IgD-negative memory B cell (primary cell): ENCODE data around the gene UCN3. TPM values are rescaled to one million over a fixed set of nuclear protein-coding genes. Genes with fewer than 3 reads are reported as not detected.
"Not testable (repeated sequence)": the region's sequence is repeated elsewhere in the genome, so short reads cannot be mapped to it uniquely, and the experiment has no call there.

ENCODE experiments used
- H3K27ac Mint-ChIP-seq, 3 donors: one replicate each; pipeline ENCODE4 v1.8.0; 2020 to 2022; ENCODE audit warnings: mild to moderate bottlenecking in 3 of 3, mixed read lengths in 3 of 3, moderate library complexity in 1 of 3
- H3K27me3 Mint-ChIP-seq: one replicate; pipeline ENCODE4 v1.8.0; 2021; ENCODE audit warnings: mixed read lengths
- H3K36me3 Mint-ChIP-seq: one replicate; pipeline ENCODE4 v1.8.0; 2020; ENCODE audit warnings: mild to moderate bottlenecking, mixed read lengths
- H3K4me1 Mint-ChIP-seq, 3 donors: one replicate each; pipeline ENCODE4 v1.8.0; 2020 to 2022; ENCODE audit warnings: mixed read lengths in 3 of 3, mild to moderate bottlenecking in 1 of 3
- H3K4me3 Mint-ChIP-seq, 4 donors: one replicate each; pipeline ENCODE4 v1.8.0; 2020 to 2022; ENCODE audit warnings: mild to moderate bottlenecking in 4 of 4, mixed read lengths in 4 of 4, moderate library complexity in 3 of 4
- H3K9me3 Mint-ChIP-seq, 3 donors: one replicate each; pipeline ENCODE4 v1.8.0; 2020 to 2021; ENCODE audit warnings: mixed read lengths in 3 of 3, mild to moderate bottlenecking in 1 of 3
- polyA plus RNA-seq: library from polyadenylated mRNA; unstranded; fragments of 300-500 nt; fragmentation: Illumina TruSeq; gene quantifications from one replicate; pipeline ENCODE4 v1.2.3, GENCODE V29; 2021

UCN3 gene
- polyA plus RNA-seq, 1 donor from 2014 or later, result not detected

DNA sequence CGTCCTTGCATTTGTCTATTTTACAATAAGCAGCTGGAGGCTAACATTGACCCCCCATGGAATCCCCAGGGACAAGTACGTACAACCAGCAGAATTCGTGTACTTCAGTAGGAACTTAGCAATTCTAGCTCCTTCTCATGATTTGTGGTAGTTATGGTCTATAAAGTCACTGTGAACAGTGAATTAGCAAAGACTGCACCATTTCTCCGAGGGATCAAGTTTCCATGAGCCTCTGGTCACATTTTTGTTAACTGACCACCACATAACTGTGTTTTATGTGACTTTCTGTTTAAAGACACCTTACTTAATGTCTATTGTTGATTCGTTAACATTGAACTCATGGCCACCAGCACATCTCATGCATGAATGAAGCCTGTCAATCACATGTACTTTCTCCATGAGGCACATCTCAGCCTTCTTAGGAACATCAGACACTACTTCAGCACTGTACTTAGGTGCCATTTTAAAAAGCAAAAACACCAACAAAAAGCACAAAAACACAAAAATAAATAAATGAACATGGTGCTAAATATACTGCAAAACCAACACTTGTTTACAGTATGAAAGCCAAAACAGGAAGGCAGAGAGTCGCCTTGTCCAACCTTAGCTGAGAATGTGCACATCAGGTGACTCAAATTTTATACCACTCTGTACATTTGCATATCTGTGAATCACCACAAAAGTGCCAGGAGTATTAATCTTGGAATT lies 9.0 kb upstream of the UCN3 start:
- Mint-ChIP-seq H3K27ac (no peak overlapping the region), H3K4me1 (no peaks in the 10 kb centered on the region), H3K9me3 (peaks cover 0 to 2% (median 0%) of the 10 kb centered on the region in 3 donors)

GRCh38 chr10:5356302-5356763 lies 8.4 kb upstream of the UCN3 start:
- Mint-ChIP-seq H3K4me3 (peak overlapping the region in 1 of 4 donors; percentile 47), H3K27me3 (peaks cover 5% of the 10 kb centered on the region), H3K27ac (no peak overlapping the region), H3K4me1 (no peaks in the 10 kb centered on the region), H3K9me3 (peaks cover 0 to 2% (median 0%) of the 10 kb centered on the region in 3 donors), H3K36me3 (no peaks in the 10 kb centered on the region)

More for the DNA sequence above, 9.0 kb upstream of the UCN3 start:
- H3K4me3 Mint-ChIP-seq, result peak overlapping the region in 1 of 4 donors; percentile 47
- H3K27me3 Mint-ChIP-seq, result peaks cover 4% of the 10 kb centered on the region
- no peaks in the 10 kb centered on the region for H3K36me3 Mint-ChIP-seq

DNA sequence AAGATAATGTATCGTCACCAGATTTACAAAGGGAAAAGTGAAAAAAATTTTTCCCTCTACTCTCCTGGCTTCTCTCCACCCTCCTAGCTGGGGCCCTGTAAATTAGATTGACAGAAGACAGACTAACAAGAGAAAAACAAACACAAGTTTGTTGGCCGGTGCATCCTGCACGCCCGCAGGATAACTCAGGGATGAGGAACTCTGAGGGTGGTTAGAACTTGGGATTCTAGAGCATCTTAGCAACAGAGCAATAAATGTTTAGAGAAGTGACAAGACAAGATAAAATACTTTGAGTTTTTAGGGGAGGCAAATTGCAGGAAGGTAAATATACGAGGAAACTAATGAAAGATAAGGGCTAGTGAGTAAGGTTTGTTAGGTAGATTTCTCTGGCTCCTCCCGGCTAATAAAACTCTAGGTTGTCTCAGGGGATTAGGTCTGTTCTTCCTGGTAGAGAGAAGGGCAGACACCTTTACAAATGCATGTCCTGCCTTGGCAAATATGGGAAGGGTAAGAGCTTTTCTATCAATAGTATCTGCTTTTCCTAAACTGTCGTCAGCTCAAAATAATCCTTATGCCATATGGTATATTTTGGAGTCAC lies 4.3 kb upstream of the UCN3 start:
- H3K4me1 Mint-ChIP-seq, result no peaks in the 10 kb centered on the region

DNA sequence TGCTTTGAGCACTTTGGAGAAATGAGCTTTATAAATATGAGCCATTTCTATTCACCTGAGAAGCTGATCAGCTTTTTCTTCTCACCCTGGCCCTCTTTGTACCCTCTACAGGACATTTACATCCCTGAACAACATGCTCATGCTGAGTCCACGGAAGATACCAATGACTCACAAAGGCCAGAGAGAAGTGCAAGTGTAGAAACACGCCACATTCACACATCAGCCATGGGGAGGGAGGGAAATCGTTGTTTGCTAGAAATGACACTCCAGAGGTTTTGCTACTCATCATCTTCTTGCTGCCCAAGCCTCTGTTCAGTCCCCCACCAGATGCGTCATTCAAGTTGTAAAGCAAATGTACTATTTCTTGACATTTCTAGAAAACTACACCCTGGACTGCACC lies 2.8 kb upstream of the UCN3 start:
- H3K27me3 Mint-ChIP-seq, result peaks cover 2% of the 10 kb centered on the region
- H3K27ac Mint-ChIP-seq, result no peak overlapping the region

More for the DNA sequence above, 4.3 kb upstream of the UCN3 start:
- Mint-ChIP-seq H3K9me3 (peaks cover 0 to 2% (median 0%) of the 10 kb centered on the region in 3 donors), H3K27ac (no peak overlapping the region), H3K4me3 (no peak overlapping the region), H3K36me3 (peaks cover 2% of the 10 kb centered on the region), H3K27me3 (peaks cover 2% of the 10 kb centered on the region)

GRCh38 chr10:5362873-5363272 lies 1.9 kb upstream of the UCN3 start:
- peaks cover 2% of the 10 kb centered on the region for H3K36me3 Mint-ChIP-seq
- peaks cover 4% of the 10 kb centered on the region for H3K27me3 Mint-ChIP-seq
- no peak overlapping the region for H3K27ac Mint-ChIP-seq
- H3K4me1 Mint-ChIP-seq, result no peaks in the 10 kb centered on the region
- no peaks in the 10 kb centered on the region for H3K9me3 Mint-ChIP-seq
- H3K4me3 Mint-ChIP-seq, result no peak overlapping the region

More for the DNA sequence above, 2.8 kb upstream of the UCN3 start:
- peaks cover 2% of the 10 kb centered on the region for H3K36me3 Mint-ChIP-seq
- H3K4me3 Mint-ChIP-seq, result no peak overlapping the region
- H3K4me1 Mint-ChIP-seq, result no peaks in the 10 kb centered on the region
- peaks cover 0 to 2% (median 0%) of the 10 kb centered on the region in 3 donors for H3K9me3 Mint-ChIP-seq

- Mint-ChIP-seq H3K27me3 (peaks cover 4% of the 10 kb centered on the region), H3K27ac (no peak overlapping the region), H3K4me1 (no peaks in the 10 kb centered on the region), H3K4me3 (no peak overlapping the region), H3K9me3 (no peaks in the 10 kb centered on the region), H3K36me3 (peaks cover 2% of the 10 kb centered on the region)
Observed at GRCh38 chr10:5364374-5364773, 392 bp upstream of the UCN3 start.

- Mint-ChIP-seq H3K27me3 (peaks cover 4% of the 10 kb centered on the region), H3K4me1 (no peaks in the 10 kb centered on the region), H3K27ac (no peak overlapping the region), H3K4me3 (no peak overlapping the region), H3K9me3 (peaks cover 0 to 4% (median under 1%) of the 10 kb centered on the region in 3 donors), H3K36me3 (peaks cover 2% of the 10 kb centered on the region)
Observed at GRCh38 chr10:5365928-5366327, 1.2 kb downstream of the UCN3 start.

- Mint-ChIP-seq H3K27me3 (peaks cover 4% of the 10 kb centered on the region), H3K4me1 (no peaks in the 10 kb centered on the region), H3K27ac (no peak overlapping the region), H3K4me3 (no peak overlapping the region), H3K9me3 (peaks cover 0 to 6% (median 2%) of the 10 kb centered on the region in 3 donors), H3K36me3 (peaks cover 2% of the 10 kb centered on the region)
Observed at GRCh38 chr10:5369362-5370158, 4.8 kb downstream of the UCN3 start.

DNA sequence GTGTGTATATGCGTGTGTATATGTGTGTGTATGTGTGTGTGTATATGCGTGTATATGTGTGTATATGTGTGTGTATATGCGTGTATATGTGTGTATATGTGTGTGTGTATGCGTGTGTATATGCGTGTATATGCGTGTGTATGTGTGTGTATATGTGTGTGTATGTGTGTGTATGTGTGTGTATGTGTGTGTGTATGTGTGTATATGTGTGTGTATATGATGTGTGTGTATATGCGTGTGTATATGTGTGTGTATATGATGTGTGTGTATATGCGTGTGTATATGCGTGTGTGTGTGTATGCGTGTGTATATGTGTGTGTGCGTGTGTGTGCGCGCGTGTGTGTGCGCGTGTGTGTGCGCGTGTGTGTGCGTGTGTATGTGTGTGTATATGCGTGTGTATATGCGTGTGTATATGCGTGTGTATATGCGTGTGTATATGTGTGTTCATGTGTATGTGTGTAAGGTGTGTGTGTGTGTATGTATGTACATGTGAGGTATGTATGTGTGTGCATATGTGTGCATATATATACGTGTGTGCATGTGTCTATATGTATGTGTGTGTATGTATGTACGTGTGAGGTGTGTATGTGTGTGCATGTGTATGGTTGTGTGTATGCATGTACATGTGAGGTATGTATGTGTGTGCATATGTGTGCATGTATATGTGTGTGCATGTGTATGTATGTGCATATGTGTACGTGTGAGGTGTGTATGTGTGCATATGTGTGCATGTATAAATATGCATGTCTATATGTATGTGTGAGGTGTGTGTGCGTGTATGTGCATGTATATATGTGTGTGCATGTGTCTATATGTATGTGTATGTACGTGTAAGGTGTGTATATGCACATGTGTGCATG lies 6.0 kb downstream of the UCN3 start:
- no peaks in the 10 kb centered on the region for H3K4me1 Mint-ChIP-seq
- peaks cover 4% of the 10 kb centered on the region for H3K27me3 Mint-ChIP-seq
- H3K36me3 Mint-ChIP-seq, result peaks cover 2% of the 10 kb centered on the region
- no peak overlapping the region for H3K4me3 Mint-ChIP-seq
- H3K27ac Mint-ChIP-seq, result no peak overlapping the region
- peaks cover 0 to 6% (median 2%) of the 10 kb centered on the region in 3 donors for H3K9me3 Mint-ChIP-seq

GRCh38 chr10:5373307-5373706 lies 8.5 kb downstream of the UCN3 start:
- H3K27me3 Mint-ChIP-seq, result peaks cover 5% of the 10 kb centered on the region
- peaks cover 0 to 6% (median 2%) of the 10 kb centered on the region in 3 donors for H3K9me3 Mint-ChIP-seq
- no peaks in the 10 kb centered on the region for H3K4me1 Mint-ChIP-seq
- no peak overlapping the region for H3K4me3 Mint-ChIP-seq
- H3K36me3 Mint-ChIP-seq, result peaks cover 2% of the 10 kb centered on the region
- H3K27ac Mint-ChIP-seq, result no peak overlapping the region

DNA sequence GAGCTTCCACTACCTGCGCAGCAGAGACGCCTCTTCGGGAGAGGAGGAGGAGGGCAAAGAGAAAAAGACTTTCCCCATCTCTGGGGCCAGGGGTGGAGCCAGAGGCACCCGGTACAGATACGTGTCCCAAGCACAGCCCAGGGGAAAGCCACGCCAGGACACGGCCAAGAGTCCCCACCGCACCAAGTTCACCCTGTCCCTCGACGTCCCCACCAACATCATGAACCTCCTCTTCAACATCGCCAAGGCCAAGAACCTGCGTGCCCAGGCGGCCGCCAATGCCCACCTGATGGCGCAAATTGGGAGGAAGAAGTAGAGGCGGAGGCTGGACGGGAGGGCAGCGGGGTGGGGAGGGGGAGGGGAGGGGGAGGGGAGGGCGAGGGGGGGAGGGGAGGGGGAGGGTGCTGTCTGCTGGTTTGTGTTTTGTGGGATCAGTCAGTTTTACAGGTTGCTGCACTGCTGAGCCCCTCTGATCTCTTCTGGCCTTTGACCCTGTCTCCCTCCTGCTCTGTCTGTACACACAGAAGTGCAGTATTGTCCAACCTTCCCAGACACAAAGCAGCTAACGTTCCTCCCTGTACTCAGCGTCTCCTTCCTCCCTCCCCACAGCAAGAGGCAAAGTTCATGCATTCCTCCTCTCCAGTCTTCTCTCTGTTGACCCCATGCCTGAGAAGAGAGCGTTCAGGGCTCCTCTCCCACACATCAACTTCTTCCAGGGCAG lies 9.3 kb downstream of the UCN3 start:
- Mint-ChIP-seq H3K36me3 (peaks cover 2% of the 10 kb centered on the region), H3K27ac (no peak overlapping the region), H3K4me1 (no peaks in the 10 kb centered on the region), H3K27me3 (peaks cover 5% of the 10 kb centered on the region), H3K9me3 (peaks cover under 1 to 6% (median 2%) of the 10 kb centered on the region in 3 donors), H3K4me3 (no peak overlapping the region)

DNA sequence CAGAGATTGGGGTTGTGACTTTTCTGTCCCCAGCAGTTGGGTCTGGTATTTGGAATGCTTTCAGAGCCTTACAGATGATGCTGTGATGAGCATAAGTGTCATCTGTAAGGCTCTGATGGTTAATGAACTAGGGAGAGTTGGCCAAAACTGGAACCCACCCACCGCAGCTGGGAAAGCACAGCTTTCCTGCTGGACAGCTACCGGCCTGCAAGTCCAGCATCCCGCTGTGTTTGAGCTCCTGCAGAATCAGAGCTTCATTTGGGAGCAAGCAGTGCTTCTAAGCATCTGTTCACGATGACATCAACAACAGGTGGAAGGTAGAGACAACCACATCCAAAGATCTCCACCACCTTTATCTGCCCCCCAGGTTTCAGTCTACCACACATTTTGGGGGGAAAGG lies 11.7 kb downstream of the UCN3 start:
- peaks cover 0 to 6% (median 0%) of the 10 kb centered on the region in 3 donors for H3K9me3 Mint-ChIP-seq
- H3K4me1 Mint-ChIP-seq, result no peaks in the 10 kb centered on the region
- H3K36me3 Mint-ChIP-seq, result peaks cover 2% of the 10 kb centered on the region
- peaks cover 5% of the 10 kb centered on the region for H3K27me3 Mint-ChIP-seq
- no peak overlapping the region for H3K27ac Mint-ChIP-seq
- H3K4me3 Mint-ChIP-seq, result no peak overlapping the region

DNA sequence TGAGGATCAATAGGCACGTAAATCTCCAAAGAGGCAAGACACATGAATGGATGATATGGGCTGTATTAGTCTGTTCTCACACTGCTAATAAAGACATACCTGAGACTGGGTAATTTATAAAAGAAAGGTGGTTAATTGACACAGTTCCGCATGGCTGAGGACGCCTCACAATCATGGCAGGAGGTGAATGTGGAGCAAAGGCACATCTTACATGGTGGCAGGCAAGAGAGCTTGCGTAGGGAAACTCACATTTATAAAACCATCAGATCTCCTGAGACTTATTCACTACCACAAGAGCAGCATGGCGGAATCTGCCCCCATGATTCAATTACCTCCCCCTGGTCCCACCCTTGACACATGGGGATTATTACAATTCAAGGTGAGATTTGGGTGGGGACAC lies 14.4 kb downstream of the UCN3 start:
- H3K27me3 Mint-ChIP-seq, H3K4me1 Mint-ChIP-seq, H3K36me3 Mint-ChIP-seq, H3K4me3 Mint-ChIP-seq, H3K9me3 Mint-ChIP-seq, H3K27ac Mint-ChIP-seq: not testable (repeated sequence)

DNA sequence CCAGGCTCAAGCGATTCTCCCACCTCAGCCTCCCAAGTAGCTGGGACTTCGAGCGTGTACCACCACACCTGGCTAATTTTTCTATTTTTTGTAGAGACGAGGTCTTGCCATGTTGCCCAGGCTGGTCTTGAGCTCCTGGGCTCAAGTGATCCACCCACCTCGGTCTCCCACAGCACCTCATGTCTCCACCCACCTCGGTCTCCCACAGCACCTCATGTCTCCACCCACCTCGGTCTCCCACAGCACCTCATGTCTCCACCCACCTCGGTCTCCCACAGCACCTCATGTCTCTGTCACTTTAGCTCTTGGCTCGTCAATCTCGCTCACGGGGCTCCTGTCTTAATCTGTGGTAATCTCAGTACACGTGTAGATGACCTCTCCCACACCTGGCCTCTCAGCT lies 15.6 kb downstream of the UCN3 start:
- H3K36me3 Mint-ChIP-seq, H3K9me3 Mint-ChIP-seq, H3K4me3 Mint-ChIP-seq, H3K4me1 Mint-ChIP-seq, H3K27ac Mint-ChIP-seq, H3K27me3 Mint-ChIP-seq: not testable (repeated sequence)
